HUDEP-2 (cell line): Measurements from ENCODE around the gene NOL12.
A peak's percentile ranks its signal among the peaks of the same experiment; 100 is the strongest.
"Not testable (repeated sequence)": the region's sequence is repeated elsewhere in the genome, so short reads cannot be mapped to it uniquely, and the experiment has no call there.

Experiments
- DNase-seq, 76 experiments: peaks; one replicate each; lab custom pipeline; 2025; ENCODE audit not compliant: unreplicated experiment in 76 of 76; lab: John Stamatoyannopoulos, UW

NOL12 gene, protein sequence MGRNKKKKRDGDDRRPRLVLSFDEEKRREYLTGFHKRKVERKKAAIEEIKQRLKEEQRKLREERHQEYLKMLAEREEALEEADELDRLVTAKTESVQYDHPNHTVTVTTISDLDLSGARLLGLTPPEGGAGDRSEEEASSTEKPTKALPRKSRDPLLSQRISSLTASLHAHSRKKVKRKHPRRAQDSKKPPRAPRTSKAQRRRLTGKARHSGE

DNA sequence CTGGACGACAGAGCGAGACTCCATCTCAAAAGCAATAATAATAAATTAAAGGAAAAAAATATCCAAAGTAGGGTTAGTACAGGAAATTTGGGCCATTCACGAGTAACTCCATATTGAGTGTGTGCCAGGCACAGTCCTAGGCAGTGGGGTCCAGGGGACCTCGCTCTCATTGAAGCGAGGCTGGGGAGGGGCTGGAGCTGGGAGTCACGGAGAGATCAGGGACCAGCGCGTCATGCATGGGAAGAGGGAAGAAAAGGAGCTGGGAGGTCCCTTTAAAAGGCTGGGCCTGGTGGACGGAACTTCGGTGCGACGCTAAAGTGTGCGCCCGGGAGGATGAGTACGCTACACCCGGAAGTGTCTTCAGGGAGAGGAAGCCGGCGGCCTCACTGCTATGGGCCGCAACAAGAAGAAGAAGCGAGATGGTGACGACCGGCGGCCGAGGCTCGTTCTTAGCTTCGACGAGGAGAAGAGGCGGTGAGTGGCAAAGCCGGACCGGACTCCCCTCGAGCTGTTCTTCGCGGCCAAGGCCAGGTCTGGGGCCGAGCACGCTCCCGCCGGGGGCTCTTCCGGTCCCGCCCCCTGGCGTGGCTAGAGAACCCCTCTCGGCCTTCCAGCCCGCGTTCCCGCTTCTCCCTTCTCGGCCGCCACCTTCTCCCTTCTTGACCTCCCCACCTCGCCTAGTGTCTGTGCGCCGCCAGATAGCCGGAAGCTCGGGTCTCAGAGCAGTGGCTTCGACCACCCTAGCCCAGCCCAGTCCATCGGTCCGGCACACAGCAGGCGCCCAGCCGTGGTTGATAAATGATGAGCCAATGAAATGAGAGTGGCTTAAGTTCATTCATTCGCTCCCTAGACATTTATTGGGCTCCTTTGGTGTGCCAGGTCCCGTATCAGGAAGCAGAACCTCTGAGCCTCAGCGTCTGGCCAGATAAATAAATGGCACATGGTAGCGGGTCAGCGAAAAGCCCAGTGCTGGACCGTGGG lies at the start of gene NOL12:
NOL12 (plus strand) TSS at position 342 of the 981 bp plus-strand sequence; CDS start at position 392, 50 bp downstream.
- peak in 71 of 76 experiments; percentile 12 to 82 (median 65) for DNase-seq

DNA sequence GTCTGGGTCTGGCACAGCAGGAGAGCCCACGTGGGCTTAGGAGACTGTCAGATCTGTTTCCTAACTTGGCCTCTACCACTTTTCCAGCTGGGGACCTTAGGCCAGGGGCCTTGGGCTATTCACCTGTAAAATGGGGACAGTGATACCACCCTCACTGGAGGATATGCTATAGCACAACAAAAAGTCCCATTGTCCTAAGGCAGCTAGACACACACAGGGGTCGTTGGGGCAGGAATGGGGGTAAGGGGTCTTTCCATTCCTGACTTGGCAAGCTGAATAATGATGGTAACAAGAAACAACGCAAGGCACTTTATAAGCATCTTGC lies 49.2 kb upstream of the NOL12 start:
- no peak for DNase-seq

DNA sequence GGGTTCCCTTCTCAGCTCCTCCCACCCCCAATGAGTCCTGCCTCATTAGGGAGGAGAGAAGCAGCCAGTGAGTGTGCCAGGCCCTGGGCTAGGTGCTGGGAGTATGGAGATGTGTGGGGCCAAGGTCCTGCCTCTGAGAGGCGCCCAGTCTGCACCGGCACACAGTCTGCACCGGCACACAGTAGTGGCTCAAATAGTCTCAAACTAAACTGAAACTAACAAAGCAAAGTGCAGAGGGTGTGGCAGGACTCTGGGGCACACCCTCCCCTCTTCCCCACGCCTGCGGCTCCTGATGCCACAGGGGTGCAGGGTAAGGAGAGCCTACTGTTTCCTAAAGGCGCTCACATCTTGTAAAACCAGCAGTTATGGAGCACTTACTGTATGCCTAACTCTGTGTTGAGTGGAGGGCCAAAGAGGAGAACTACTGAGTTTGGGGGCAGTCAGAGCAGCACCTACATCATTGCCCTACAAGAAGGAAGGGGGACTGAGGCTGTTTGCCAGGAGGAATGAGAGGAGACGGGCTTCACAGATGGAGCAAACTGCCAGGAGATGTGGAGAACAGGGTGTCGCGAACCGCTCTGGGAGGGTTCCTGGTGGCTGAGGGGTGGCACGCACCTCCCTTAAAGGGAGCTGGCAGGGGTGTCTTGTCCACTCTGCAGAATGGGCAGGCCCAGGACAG lies 47.6 kb upstream of the NOL12 start:
- DNase-seq, result peak in 48 of 76 experiments; percentile 9 to 61 (median 32)

DNA sequence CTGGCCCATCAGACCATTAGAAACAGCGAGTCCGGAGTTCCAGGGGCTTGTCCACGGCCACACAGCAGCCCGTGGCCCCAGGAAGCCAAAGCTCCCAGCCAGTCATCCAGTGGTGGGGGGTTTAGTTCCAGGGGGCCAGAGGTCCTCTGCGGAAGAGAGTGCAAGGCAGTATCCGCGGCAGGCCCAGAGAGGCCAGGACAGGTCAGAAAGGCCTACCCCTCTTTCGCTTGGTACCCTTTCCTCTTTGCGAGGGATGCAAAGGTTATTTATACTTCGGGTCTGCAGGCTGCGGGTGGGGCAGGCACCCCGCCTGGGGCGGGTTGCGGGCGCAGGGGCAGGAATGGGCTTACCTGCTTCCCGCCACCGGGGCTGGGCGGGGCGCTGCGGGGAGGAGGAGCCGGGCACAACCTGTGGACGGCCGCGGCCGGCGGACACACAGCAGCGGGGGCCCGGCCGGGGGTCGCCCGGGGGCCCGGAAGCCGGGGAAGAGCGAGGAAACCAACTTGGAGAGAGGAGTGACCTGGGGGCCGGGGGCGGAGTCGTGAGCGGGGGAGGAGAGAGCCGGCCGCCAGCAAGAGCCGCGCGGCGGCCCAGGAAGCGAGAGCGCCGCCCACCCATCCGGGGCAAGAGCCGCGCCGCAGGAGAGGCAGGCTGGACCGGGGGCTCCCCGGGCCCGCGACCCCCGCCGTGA lies 46.9 kb upstream of the NOL12 start, which contains the start of gene SH3BP1:
SH3BP1 (plus strand) TSS at position 600 of the 691 bp plus-strand sequence. CDS start 119 bp downstream, outside the sequence.
- peak in 13 of 76 experiments; percentile 3 to 34 (median 23) for DNase-seq

DNA sequence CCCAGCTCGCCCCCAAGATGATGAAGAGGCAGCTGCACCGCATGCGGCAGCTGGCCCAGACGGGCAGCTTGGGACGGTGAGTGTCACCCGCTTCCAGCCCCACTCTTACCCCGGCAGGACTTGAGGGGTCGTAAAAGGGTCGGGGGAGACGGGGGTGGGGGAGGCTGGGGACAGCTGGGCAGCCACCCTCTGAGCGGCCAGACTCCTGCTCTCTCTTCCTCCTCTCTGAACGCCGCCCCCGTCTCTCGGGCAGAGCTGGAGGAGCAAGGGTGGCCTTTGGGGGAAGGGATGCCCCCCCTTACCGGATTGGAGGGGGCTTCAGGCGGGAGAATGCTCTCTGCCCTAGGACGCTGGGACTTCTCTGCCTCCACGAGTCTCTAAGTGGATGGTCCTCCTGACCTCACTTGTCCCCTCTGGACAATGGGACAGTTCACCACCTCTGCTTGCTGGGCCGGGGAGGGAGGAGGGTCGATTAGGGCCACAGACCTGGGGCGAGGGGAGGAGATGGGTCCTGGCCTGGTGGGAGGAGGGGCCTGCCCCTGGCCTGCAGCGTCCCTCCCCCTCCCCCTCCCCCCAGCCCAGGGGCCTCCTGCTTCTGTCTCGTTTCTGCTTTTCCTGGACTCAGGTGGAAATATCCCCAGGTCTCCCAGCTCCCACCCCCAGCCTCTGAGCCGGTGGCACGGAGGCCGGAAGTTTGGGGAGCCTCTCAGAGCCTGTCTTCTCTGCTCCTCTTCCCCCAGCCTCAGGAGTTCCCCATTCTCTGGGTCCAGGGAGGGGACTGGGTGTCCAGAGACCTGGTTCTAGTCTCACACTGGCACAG lies 46.2 kb upstream of the NOL12 start:
- no peak for DNase-seq

DNA sequence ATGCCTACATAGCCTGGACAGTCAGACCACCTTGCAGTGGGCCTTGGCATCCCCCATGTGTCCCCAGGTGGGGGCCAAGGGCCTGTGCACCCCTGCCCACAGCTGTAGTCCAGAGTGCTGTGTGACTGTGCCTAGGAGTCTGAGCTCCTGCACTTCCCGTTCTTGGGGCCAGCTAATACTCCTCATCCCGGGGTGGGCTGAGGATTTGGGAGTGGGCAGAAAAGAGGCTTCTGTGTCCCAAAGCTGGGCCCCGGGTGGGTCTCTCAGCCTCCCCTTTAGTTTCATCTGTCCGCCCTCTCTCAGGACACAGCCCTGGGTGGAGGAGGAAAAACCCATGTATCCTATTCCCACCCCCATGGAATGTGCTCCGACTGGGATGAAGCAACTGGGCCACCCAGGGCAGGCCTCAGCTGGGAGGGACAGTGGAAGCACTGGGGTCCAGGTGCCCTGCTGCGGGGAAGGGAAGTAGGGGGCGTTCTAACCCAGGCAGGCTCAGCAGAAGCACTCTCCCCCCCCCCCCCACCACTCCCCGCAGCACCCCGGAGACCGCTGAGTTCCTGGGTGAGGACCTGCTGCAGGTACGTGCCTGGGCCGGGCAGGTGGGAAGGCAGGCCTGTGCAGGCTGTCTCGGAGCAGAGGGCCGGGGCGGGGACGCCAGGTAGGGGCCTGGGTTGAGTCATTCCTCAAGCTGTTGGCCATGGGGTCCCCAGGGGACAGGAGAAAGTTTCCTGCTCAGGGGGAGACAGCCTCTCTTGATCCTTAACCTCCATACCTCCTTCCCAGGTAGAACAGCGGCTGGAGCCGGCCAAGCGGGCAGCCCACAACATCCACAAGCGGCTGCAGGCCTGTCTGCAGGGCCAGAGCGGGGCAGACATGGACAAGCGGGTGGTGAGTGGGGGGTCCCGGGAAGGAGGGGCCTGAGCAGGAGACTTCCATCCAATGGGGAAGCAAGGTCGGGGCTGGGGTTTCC lies 45.3 kb upstream of the NOL12 start:
- DNase-seq, result no peak

DNA sequence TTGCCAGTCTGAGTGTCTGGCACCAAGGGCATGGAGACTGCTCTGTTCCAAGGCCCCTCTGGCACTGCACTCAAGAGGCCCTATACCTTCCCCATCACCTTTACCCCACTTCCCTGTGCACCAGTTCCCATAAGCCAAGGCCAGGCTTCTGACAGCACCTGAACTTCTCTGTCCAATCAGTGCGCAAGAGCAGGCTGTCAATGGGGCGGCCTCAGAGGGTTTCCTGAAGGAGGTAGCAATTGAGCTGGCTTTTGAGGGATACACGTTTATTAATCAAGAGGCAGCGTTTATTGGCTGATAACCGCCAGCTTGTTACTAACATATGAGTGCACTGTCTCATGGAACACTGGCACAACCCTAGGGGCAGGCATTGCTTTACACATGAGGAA lies 44.6 kb upstream of the NOL12 start:
- DNase-seq, result peak in 1 of 76 experiments; percentile 3

DNA sequence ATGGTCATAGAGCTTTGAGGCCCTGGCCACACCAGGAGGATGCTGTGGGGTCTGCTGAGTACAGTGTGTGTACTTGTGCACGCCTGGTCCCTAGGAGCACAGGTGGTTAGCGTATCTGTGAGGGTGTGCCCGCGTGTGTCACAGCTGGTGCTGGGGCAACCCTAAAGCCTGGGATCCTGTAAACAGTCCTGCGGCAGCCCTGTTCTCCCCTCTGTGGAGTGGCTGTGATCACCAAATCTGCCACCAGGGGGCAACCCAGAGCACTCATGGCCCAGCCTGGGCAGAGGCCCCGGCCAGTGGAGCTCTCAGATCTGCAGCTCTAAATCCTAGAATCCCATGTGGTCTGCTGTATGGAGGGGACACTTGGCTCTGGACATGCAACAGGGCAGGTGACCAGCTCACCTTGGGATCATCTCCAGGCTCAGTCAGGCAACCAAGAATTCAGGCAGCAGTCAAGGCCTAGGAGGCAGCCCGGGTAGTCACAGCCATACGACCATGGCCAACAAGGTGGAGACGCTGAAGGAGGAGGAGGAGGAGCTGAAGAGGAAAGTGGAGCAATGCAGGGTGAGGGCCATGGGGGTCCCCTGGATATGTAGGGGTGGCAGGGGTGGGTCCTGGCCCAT lies 42.8 kb upstream of the NOL12 start:
- DNase-seq, result peak in 68 of 76 experiments; percentile 16 to 87 (median 70)

DNA sequence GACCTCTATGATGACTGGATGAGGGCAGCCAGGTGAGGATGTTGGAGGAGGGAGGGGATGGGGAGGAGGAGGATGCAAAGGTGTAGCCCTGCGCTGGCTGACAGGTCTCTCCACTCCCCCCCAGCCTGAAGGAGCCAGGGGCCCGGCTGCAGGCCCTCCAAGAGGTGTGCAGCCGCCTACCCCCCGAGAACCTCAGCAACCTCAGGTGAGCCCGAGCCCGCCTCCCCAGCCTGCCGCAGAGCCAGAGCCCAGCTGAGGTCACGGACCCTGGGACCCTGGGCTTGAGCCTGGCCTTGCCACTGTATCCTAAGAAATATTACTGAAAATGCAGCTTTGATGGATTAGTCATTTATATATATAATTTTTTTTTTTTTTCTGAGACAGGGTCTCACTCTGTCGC lies 38.8 kb upstream of the NOL12 start:
- no peak for DNase-seq

DNA sequence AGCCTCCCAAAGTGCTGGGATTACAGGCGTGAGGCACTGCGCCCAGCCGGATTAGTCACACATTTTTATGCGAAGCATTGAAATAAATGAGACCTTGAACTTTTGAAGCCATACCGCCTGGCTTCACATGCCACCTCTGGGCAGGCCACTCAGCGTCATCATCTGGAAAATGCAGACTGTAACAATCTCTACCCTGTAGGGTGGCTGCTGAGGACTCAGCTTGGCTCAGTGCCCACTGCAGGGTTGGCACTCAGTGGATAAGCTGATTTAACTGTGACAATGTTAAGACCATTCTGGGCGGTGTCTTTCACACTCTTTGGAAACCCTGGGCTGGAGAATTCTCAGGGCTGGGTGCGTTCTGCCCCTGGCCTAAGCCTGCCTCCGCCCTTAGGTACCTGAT lies 38.2 kb upstream of the NOL12 start:
- peak in 75 of 76 experiments; percentile 25 to 97 (median 87) for DNase-seq

DNA sequence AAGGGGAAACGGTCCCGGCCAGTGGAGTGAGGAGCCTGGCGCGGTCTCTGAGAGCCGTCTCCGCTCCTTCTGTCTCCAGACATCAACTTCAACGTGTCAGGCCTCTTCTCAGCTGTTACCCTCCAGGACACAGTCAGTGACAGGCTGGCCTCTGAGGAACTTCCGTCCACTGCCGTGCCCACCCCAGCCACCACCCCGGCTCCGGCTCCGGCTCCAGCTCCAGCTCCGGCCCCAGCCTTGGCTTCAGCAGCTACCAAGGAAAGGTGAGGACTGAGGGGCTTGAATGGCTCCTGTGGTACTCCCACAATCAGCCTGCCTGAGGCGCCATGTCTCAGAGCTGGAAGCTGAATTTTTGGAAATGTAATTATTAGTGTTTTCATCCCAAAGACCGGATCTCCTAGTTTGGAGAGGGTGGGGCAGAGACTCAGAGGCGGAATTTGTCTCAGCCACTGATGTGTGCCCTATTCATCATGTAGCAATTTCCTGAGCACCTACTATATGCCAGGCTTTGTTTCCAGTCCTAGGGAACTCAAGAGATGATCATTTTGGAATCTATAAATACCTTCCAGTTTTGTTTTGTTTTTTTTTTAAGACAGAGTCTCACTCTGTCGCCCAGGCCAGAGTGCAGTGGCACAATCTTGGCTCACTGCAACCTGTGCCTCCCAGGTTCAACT lies 35.5 kb upstream of the NOL12 start:
- DNase-seq, result no peak

DNA sequence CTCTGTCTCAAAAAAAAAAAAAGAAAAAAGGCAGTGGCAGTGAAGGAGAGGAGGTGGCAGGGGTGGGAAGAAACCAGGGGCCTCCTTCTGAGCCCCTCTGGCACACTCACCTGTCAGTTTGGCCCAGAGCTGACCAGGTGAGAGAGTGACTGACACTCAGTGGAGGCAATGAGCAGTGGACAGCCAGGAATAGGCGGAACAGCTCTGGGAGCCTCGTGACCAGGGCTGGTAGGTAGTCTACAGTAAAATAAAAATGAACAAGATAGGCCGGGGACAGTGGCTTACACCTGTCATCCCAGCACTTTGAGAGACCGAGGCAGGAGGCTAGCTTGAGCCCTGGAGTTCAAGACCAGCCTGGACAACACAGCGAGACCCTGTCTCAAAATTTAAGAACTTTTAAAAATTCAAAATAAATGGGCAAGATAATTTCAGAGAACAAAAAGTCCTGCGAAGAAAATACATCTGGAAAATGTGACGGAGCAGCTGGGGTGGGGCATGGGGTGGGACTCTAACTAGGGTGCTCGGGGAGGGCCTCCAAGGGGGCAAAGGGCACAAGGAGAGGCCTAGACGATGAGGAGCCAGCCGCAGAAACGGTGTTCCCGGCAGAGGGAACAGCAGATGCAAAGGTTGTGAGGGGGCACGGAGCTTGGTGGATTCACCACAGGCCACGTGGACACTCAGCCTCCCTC lies 31.4 kb upstream of the NOL12 start:
- no peak for DNase-seq

DNA sequence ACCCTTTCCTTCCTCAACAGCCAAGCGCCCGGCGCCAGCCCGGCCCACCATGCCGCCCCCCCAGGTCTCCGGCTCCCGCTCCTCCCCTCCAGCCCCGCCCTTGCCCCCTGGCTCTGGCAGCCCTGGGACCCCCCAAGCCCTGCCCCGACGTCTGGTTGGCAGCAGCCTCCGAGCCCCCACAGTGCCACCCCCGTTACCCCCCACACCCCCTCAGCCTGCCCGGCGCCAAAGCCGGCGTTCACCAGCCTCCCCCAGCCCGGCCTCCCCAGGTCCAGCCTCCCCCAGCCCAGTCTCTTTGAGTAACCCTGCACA lies 30.9 kb upstream of the NOL12 start:
- no peak for DNase-seq

DNA sequence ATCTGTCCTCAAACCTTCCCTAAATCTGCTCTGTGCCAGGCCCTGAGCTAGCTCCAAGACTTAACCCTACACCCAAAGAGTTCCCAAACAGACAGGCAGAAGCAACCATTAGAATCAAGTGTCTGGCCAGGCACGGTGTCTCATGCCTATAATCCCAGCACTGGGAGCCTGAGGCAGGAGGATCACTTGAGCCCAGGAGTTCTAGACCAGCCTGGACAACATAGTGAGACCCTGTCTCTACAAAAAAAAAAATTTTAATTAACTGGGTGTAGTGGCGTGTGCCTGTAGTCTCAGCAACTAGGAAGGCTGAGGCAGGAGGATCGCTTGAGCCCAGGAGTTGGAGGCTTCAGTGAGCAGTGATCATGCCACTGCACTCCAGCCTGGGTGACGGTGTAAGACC lies 29.6 kb upstream of the NOL12 start:
- DNase-seq, result not testable (repeated sequence)

DNA sequence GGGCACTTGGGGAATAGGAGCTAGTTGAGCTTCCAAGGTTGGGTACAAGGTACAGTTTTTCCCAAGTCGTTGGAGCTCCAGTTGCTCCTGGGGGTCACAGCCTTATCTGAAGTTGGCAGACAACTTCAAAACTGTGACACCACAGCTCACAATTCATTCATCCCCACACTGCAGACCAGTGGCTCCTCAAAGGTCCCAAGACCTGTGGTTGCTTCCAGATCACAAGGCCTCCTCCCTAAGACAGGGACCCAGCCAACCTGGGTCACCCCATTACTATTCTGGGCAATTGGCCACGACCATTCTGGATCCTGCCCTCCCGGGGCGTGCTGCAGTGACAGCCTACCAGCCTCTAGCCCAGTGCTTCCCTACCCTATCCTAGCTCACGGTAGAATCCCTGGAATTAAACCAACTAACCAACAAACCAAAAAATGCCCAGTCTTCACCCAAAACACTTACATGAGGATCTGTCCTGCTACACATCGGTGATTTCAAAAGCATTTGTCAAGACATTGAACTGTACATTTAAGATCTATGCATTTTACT lies 28.5 kb upstream of the NOL12 start:
- peak in 36 of 76 experiments; percentile 14 to 62 (median 31) for DNase-seq

DNA sequence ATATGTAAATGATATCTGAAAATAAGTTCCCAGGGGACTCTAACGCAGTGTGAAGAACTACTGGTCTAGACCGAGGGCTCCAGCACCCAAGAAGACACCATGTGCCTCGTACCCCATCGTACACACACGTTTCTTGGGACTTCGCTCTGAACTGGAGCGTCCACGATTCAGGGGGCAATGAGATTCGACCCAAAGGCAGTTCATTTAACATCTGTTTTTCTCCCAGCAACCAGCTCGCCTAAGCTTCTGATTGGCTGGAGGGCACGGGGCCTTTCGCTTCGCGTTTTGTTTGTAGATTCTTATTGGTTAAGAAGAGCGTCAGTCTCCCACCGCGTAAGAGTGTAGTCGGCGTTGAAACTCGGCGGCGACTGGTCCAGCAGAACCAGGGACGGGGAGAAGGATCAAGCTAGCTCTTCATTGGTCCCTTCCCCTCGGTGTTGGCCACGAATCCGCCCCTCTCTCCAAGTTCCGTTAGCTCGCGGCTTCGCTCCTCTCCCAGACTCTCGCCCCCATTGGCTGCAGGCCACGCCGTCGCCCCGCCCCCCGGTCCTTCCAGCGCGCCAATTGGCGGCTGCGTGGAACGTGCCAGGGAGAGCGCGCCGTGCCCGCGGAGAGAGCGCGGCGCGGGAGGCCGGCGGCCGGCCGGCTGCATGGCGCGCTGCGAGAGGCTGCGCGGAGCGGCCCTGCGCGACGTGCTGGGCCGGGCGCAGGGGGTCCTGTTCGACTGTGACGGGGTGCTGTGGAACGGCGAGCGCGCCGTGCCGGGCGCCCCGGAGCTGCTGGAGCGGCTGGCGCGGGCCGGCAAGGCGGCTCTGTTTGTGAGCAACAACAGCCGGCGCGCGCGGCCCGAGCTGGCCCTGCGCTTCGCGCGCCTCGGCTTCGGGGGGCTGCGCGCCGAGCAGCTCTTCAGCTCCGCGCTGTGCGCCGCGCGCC lies 27.7 kb upstream of the NOL12 start, which contains the start of gene PDXP:
PDXP (plus strand) TSS at position 591 of the 933 bp plus-strand sequence; CDS start at position 651, 60 bp downstream.
- DNase-seq, result peak; percentile 51 to 100 (median 98)
